IPS-20b (cell line): ENCODE results near the gene BMX.

Source experiments
- H3K27ac ChIP-seq: one replicate; pipeline ENCODE4 v1.5.1; 2013; ENCODE audit warnings: low read length
- H3K27me3 ChIP-seq: 2 replicates; pipeline ENCODE4 v1.6.1; 2013; ENCODE audit warnings: mild to moderate bottlenecking, low read length, inconsistent platforms; ENCODE audit not compliant: insufficient read depth
- H3K36me3 ChIP-seq: 2 replicates; pipeline ENCODE4 v1.6.1; 2013; ENCODE audit warnings: low read depth, mild to moderate bottlenecking, inconsistent platforms, low read length, moderate library complexity; ENCODE audit not compliant: insufficient read depth
- H3K4me1 ChIP-seq: 2 replicates; pipeline ENCODE4 v1.6.1; 2013; ENCODE audit warnings: mild to moderate bottlenecking, control low read depth, inconsistent platforms, low read length, moderate library complexity; ENCODE audit not compliant: insufficient read depth
- H3K4me3 ChIP-seq: 2 replicates; pipeline ENCODE4 v1.5.1; 2013; ENCODE audit warnings: mild to moderate bottlenecking, low read length, inconsistent platforms
- H3K9ac ChIP-seq: 2 replicates; pipeline ENCODE4 v1.6.1; 2013; ENCODE audit warnings: low read depth, mild to moderate bottlenecking, inconsistent platforms, low read length, moderate library complexity
- H3K9me3 ChIP-seq: 2 replicates; pipeline ENCODE4 v1.6.1; 2013; ENCODE audit warnings: mild to moderate bottlenecking, low read depth, low read length, inconsistent platforms; ENCODE audit not compliant: insufficient read depth

BMX gene

GRCh38 chrX:15509845-15510244 is 9.2 kb downstream of the BMX start:
- Histone ChIP-seq H3K4me3 (no peak overlapping the region), H3K36me3 (no peaks in the 10 kb centered on the region), H3K9me3 (no peaks in the 10 kb centered on the region), H3K9ac (no peak overlapping the region), H3K27me3 (no peaks in the 10 kb centered on the region), H3K4me1 (no peaks in the 10 kb centered on the region), H3K27ac (no peak overlapping the region)

- Histone ChIP-seq H3K27me3 (no peaks in the 10 kb centered on the region), H3K9me3 (no peaks in the 10 kb centered on the region), H3K27ac (no peak overlapping the region), H3K36me3 (no peaks in the 10 kb centered on the region), H3K4me1 (no peaks in the 10 kb centered on the region), H3K4me3 (no peak overlapping the region), H3K9ac (no peak overlapping the region)
Observed at GRCh38 chrX:15511563-15511962, 11.0 kb downstream of the BMX start.

GRCh38 chrX:15512401-15512965 is 11.9 kb downstream of the BMX start:
- H3K27ac ChIP-seq, result no peak overlapping the region
- H3K4me1 ChIP-seq, result no peaks in the 10 kb centered on the region
- H3K4me3 ChIP-seq, result no peak overlapping the region
- H3K27me3 ChIP-seq, result no peaks in the 10 kb centered on the region
- no peak overlapping the region for H3K9ac ChIP-seq
- no peaks in the 10 kb centered on the region for H3K9me3 ChIP-seq
- H3K36me3 ChIP-seq, result no peaks in the 10 kb centered on the region

- Histone ChIP-seq H3K27ac (no peak overlapping the region), H3K27me3 (no peaks in the 10 kb centered on the region), H3K36me3 (no peaks in the 10 kb centered on the region), H3K4me1 (no peaks in the 10 kb centered on the region), H3K9ac (no peak overlapping the region), H3K9me3 (no peaks in the 10 kb centered on the region), H3K4me3 (no peak overlapping the region)
Observed at GRCh38 chrX:15514279-15514678, 13.7 kb downstream of the BMX start.

- no peaks in the 10 kb centered on the region for H3K4me1 ChIP-seq
- no peaks in the 10 kb centered on the region for H3K9me3 ChIP-seq
- H3K9ac ChIP-seq, result no peak overlapping the region
- H3K4me3 ChIP-seq, result no peak overlapping the region
- no peak overlapping the region for H3K27ac ChIP-seq
- no peaks in the 10 kb centered on the region for H3K36me3 ChIP-seq
- no peaks in the 10 kb centered on the region for H3K27me3 ChIP-seq
Observed at GRCh38 chrX:15515931-15516330, 15.3 kb downstream of the BMX start.

DNA sequence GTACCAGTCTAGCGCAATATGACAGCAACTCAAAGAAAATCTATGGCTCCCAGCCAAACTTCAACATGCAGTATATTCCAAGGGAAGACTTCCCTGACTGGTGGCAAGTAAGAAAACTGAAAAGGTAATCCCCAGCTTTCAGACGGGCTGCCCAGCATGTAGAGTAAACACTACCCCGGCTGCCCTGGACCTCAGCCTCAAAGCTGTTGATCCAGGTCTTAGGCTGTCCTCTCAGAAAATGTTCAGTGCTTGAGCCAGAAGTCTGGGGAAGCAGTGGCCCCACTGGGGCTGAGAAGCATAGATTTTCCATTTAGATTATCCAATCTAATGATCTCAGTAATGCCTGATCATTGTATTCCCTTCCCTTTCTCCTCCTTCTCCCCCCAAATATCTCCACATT is 21.9 kb downstream of the BMX start:
- H3K4me3 ChIP-seq, result no peak overlapping the region
- no peak overlapping the region for H3K27ac ChIP-seq
- H3K9ac ChIP-seq, result no peak overlapping the region
- no peaks in the 10 kb centered on the region for H3K36me3 ChIP-seq
- no peaks in the 10 kb centered on the region for H3K9me3 ChIP-seq
- no peaks in the 10 kb centered on the region for H3K27me3 ChIP-seq
- no peaks in the 10 kb centered on the region for H3K4me1 ChIP-seq

DNA sequence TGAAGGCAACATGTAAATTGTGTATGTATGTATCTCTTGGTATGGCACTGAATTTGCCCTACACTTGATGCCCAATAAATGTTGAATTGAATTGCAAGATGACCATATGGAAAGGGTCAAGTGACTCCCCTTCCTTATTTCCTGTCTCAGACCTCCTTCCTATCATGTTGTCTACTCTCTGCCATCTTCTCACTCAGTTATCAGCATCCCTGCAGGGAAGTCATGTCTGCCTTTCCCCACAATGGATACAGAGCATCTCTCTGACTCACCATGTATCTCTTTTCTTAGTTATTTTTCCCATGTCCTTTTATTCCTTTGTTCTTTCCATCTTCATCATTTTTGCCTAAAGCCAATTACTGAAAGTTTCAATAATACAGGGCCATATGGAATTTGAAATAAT is 22.5 kb downstream of the BMX start:
- no peaks in the 10 kb centered on the region for H3K4me1 ChIP-seq
- no peaks in the 10 kb centered on the region for H3K9me3 ChIP-seq
- no peak overlapping the region for H3K9ac ChIP-seq
- H3K27me3 ChIP-seq, result no peaks in the 10 kb centered on the region
- H3K4me3 ChIP-seq, result no peak overlapping the region
- H3K36me3 ChIP-seq, result no peaks in the 10 kb centered on the region
- no peak overlapping the region for H3K27ac ChIP-seq

GRCh38 chrX:15524417-15524816 is 23.8 kb downstream of the BMX start:
- Histone ChIP-seq H3K4me3 (no peak overlapping the region), H3K36me3 (no peaks in the 10 kb centered on the region), H3K27ac (no peak overlapping the region), H3K9me3 (no peaks in the 10 kb centered on the region), H3K4me1 (no peaks in the 10 kb centered on the region), H3K27me3 (no peaks in the 10 kb centered on the region), H3K9ac (no peak overlapping the region)

DNA sequence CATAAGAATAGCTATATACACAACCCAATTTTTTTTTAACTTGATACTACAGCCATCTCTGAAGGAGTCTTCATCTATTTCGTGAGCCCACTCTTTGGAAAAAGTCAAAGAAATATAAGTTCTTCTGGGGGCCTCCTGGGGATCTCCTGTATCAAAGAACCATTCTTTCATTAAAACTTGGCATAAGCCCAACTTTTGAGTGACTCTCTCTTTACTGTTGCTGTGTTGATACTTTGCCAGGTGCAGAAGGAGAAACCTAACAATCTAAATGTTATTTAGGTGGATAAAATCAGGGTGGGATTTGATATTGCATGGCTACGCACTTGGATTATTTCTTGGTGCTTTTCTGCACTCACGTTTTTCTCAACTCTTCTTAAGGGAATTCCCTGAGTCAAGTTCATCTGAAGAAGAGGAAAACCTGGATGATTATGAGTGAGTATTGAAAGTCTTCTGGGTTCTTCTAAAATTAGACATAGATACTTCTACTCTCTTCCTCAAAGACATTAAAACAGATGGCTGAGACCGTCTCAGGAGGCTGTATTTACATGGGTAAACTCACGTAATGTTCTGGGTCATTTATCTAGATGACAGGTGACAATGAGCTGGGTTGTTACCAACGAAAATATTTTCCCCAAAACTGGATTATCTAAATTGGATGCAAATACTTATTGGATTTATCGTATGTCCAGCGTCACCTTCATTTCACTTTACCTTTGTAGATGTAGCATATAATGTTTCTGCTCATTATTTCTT is 25.2 kb downstream of the BMX start:
- Histone ChIP-seq H3K27ac (no peak overlapping the region), H3K4me3 (no peak overlapping the region), H3K4me1 (no peaks in the 10 kb centered on the region), H3K27me3 (no peaks in the 10 kb centered on the region), H3K9ac (no peak overlapping the region), H3K36me3 (no peaks in the 10 kb centered on the region), H3K9me3 (no peaks in the 10 kb centered on the region)

GRCh38 chrX:15529165-15529564 is 28.6 kb downstream of the BMX start:
- no peak overlapping the region for H3K9ac ChIP-seq
- H3K27ac ChIP-seq, result no peak overlapping the region
- no peaks in the 10 kb centered on the region for H3K36me3 ChIP-seq
- H3K27me3 ChIP-seq, result no peaks in the 10 kb centered on the region
- H3K9me3 ChIP-seq, result no peaks in the 10 kb centered on the region
- no peaks in the 10 kb centered on the region for H3K4me1 ChIP-seq
- H3K4me3 ChIP-seq, result no peak overlapping the region

DNA sequence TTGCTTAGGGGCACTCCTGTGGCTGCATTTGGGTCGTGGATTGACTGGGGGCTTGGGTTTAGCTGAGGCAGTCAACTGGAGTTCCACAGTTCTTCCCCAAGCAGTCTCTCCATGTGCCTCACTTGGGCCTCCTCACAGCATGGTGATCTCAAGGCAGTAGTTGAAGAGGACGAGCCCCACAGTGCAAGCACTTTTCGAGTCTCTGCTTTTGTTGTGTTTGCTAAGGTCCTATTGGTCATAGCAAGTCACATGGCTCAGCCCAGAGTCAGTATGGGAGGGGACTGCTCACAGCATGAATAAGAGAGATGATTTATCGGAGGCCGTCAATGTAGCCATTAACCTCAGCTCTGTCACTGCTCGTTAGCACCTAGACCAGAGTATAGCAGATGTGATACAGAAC is 29.7 kb downstream of the BMX start:
- no peaks in the 10 kb centered on the region for H3K4me1 ChIP-seq
- H3K27ac ChIP-seq, result no peak overlapping the region
- no peak overlapping the region for H3K9ac ChIP-seq
- H3K4me3 ChIP-seq, result no peak overlapping the region
- H3K36me3 ChIP-seq, result no peaks in the 10 kb centered on the region
- H3K27me3 ChIP-seq, result no peaks in the 10 kb centered on the region
- H3K9me3 ChIP-seq, result no peaks in the 10 kb centered on the region

DNA sequence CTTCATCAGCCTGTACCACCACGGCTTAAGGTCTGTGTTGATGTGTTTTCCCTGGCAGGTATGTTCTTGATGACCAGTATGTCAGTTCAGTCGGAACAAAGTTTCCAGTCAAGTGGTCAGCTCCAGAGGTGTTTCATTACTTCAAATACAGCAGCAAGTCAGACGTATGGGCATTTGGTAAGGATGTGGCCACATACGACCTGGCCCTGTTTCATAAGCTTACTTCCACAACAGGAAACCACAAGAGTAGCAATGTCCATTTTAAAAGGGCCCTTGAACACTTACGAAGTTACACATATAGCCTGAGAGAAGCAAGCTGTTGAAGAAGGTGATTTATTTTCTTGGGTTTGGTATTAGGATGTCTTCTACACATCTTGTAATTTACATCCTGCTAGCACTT is 46.1 kb downstream of the BMX start:
- Histone ChIP-seq H3K27me3 (no peaks in the 10 kb centered on the region), H3K9ac (no peak overlapping the region), H3K27ac (no peak overlapping the region), H3K36me3 (no peaks in the 10 kb centered on the region), H3K4me3 (no peak overlapping the region), H3K9me3 (no peaks in the 10 kb centered on the region), H3K4me1 (no peaks in the 10 kb centered on the region)
